ENCODE measurements around the gene PPP4R4. TPM values are rescaled to one million over a fixed set of nuclear protein-coding genes. Genes with fewer than 3 reads are reported as not detected.

PPP4R4 gene
- total RNA-seq, 1 experiment from 2014 or later: 5.5 TPM

- H3K4me1 ChIP-seq (ENCODE audit: control insufficient read depth in 1 of 2, insufficient read depth in 2 of 2, low read length in 2 of 2): peaks cover 3 to 10% of the 10 kb centered on the region in 2 experiments; a peak in 3 of 4 replicates
- ATAC-seq (peak; percentile 31), DNase-seq (ENCODE audit: low read depth, low spot score) (no peak)
- TF ChIP-seq POLR2AphosphoS5 (IDR thresholded peaks at IDR 0.05; ENCODE audit: low read depth, low read length) (no peak), CBX3 (IDR thresholded peaks at IDR 0.05; ENCODE audit: low read depth) (no peak), EZH2 (IDR thresholded peaks at IDR 0.05) (no peak), CEBPB (IDR thresholded peaks at IDR 0.05; ENCODE audit: low read depth) (no peak), POLR2A (IDR thresholded peaks at IDR 0.05; ENCODE audit: borderline replicate concordance, extremely low read depth, insufficient read depth, insufficient read length) (no peak), JUND (IDR thresholded peaks at IDR 0.05) (no peak), MAX (IDR thresholded peaks at IDR 0.05) (no peak), SIN3A (IDR thresholded peaks at IDR 0.05; ENCODE audit: low read depth) (no peak), EZH2phosphoT487 (IDR thresholded peaks at IDR 0.05; ENCODE audit: borderline replicate concordance) (no peak), RAD21 (IDR thresholded peaks at IDR 0.05; ENCODE audit: low read depth) (no peak), SRF (IDR thresholded peaks at IDR 0.05; ENCODE audit: low read depth) (no peak), ZBTB33 (IDR thresholded peaks at IDR 0.05; ENCODE audit: extremely low read depth, insufficient replicate concordance, low read length) (no peak), EGR1 (IDR thresholded peaks at IDR 0.05; ENCODE audit: low read depth) (no peak)
- no peak overlapping the region for H3K9ac ChIP-seq (ENCODE audit: low read length)
- no peak overlapping the region for H3K4me3 ChIP-seq (replicated peaks in 1 of 2; ENCODE audit: low read depth in 1 of 2, low read length in 2 of 2)
- H3K27me3 ChIP-seq (ENCODE audit: insufficient read depth, low read length): no peaks in the 10 kb centered on the region
- H3K9me3 ChIP-seq (ENCODE audit: control insufficient read depth in 1 of 2, insufficient read depth in 1 of 2, low read depth in 1 of 2, low read length in 2 of 2): no peaks in the 10 kb centered on the region
- CTCF ChIA-PET: interaction anchor here (0.7 to 5.9 kb wide), 5 partner anchors 11 to 208 kb away, joined by 3 to 37 read pairs (median 4); no protein-coding TSS in a partner anchor
- no peaks in the 10 kb centered on the region for H4K20me1 ChIP-seq (ENCODE audit: insufficient read depth)
- H2AFZ ChIP-seq (ENCODE audit: low read depth, low read length, poor library complexity, severe bottlenecking): peak overlapping the region; percentile 79
- H3K36me3 ChIP-seq (ENCODE audit: control insufficient read depth in 1 of 2, insufficient read depth in 2 of 2, low read length in 2 of 2): no peaks in the 10 kb centered on the region
- no peaks in the 10 kb centered on the region for H3K9me2 ChIP-seq (ENCODE audit: insufficient read depth)
- intact Hi-C loops (cut with micrococcal nuclease): no loop called here
- POLR2A ChIA-PET: no interaction called here
- no peak overlapping the region for H3K4me2 ChIP-seq (ENCODE audit: low read length)
- BruUV-seq (replicated peaks): no TSS peak
- RAD21 ChIA-PET (ENCODE audit: low non-redundant PET in 1 of 2, low total read pairs in 2 of 2, uncharacterized antibody in 2 of 2, unreplicated experiment in 2 of 2): interaction anchor here in 1 of 2 experiments (1.2 kb wide), 1 partner anchor 25 kb away, joined by 3 read pairs; no protein-coding TSS in a partner anchor
- H3K27ac ChIP-seq (ENCODE audit: low read depth, low read length): no peak overlapping the region
- H3K79me2 ChIP-seq (ENCODE audit: insufficient read depth, low read length): no peaks in the 10 kb centered on the region
Measured at GRCh38 chr14:94143711-94144110, 30.4 kb upstream of the PPP4R4 start.
